Measurements from ENCODE around the gene CFAP54.

Gene CFAP54

GRCh38 chr12:96858162-96858561, 368.8 kb downstream of the CFAP54 start:
- DNase-seq: no peak

DNA sequence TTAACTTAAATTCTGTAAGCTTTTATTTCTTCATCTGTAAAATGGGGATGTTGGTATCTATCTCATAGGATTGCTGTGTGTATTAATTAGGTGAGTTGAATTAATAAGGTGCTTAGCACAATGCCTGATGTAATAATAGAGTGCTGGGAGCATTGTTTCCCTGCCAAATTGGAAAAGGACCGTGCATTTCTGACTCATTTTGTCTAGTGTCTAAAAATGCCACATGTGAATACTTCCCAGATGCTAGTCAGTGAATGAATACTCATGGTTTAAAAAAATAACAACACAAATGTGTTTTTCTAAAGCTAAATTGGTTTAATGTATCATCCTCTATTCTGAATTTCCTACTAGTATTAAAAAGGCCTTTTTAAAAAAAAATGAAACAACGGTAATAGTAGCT, 372.3 kb downstream of the CFAP54 start:
- DNase-seq: no peak

DNA sequence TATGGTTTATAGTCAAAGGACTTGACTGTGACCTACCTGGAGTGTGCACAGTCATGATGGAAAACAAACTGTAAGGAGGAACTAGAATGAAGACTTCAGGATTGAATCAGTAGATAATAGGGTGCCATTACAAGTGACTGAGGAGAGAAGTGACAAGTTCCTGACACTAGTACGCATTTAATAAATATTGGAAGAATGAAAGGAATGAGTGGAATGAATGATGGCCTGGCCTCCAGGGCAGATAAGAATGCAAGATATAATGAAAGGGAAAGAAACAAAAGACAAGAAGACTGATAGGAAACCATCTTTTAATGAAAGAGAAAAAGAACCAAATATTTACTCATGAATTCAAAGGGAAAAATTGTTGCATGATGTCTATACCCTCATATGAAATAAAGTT, 372.9 kb downstream of the CFAP54 start:
- no peak for DNase-seq

DNA sequence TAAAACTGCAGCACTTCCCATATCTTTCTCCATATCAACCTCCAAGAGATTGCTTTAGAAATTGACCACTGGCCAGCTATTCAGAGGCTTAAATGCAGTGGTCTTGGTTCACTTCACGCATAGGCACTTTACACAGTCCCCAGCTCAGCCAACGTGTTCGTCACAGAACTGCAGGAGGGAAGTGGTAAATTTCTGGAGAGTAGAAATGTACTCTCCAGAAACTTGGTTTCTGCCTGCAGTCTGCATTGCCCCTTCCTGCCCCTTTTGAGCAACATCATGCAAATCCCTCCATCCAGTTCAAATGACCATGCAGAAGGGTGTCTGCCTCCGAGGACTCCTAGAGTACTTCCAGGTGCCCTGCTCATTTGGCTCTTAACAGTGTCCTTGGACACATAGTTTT, 375.0 kb downstream of the CFAP54 start:
- no peak for DNase-seq

DNA sequence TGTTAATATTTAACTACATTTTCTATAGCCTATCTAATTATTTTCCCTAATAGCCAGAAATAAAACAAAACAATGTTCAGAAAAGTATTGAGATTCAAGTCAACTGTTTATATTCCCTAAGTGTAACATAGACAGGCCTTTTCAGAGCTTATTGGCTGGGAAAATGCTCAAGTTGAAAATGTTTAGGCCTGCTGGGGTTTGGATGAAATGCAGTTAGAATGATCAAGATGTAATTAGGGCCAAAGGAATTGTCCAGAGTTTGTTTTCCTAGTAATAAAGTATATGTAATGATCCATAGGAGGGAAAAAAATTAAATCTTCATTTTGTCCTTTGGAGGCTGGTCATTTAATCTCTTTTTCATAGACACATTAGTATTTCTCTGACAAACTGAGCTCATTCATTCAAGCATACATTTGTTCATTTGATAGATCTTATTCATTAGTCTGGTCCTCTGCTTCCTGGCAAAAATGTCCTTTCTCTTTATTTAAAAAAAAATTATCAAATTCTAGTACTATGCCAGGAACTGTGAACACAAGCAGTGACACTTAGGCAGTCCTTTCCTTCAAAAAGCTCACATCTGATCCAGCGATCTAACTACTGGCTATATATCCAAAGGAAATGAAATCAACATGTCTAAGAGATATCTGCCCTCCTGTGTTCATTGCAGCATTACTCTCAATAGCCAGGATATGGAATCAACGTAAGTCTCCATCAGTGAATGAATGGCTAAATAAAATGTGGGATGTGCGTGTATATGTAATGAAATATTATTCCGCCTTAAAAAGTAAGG, 377.6 kb downstream of the CFAP54 start:
- no peak for DNase-seq

GRCh38 chr12:96870946-96871345, 381.6 kb downstream of the CFAP54 start:
- no peak for DNase-seq

GRCh38 chr12:96872961-96873360, 383.6 kb downstream of the CFAP54 start:
- DNase-seq: no peak

GRCh38 chr12:96874211-96874610, 384.8 kb downstream of the CFAP54 start:
- DNase-seq: no peak

GRCh38 chr12:96876966-96877365, 387.6 kb downstream of the CFAP54 start:
- DNase-seq: no peak

GRCh38 chr12:96878704-96879103, 389.3 kb downstream of the CFAP54 start:
- no peak for DNase-seq

DNA sequence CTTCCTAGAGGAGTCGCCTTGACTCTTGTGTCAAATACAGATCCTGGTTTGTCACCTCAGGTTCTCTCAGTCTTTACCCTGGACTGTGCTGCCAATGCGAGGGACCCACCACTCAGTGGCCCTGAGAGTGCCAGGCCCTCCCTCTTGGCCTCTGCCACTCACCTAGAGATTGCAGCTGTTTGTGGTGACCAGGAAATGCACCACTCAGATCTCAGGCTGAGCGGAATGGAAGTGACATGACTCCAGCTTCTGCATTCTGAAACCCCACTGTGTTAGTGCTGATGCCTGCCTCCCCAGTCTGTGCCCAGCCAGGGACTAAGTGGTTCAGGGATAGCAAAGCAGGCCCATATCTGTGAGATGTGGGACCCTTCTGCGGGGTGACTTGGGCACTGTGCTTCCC, 389.9 kb downstream of the CFAP54 start:
- DNase-seq: no peak

GRCh38 chr12:96880220-96880619, 390.8 kb downstream of the CFAP54 start:
- no peak for DNase-seq

- DNase-seq: no peak
These were observed 392.2 kb downstream of the CFAP54 start for GRCh38 chr12:96881608-96882007.

GRCh38 chr12:96882862-96883261, 393.5 kb downstream of the CFAP54 start:
- no peak for DNase-seq

DNA sequence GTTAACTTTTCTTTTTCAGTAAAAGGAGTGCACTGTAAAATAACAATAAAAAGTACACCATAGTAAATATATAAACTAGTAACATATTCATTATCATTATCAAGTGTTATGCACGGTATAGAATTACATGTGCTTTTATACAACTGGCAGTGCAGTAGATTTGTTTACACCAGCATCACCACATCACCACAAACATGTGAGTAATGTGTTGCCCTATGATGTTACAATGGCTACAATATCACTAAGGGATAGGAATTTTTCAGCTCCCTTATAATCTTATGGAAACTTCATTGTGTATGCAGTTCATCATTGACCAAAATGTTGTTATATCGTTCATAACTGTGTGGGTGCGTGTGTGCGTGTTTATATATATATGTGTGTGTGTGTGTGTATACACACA, 394.2 kb downstream of the CFAP54 start:
- DNase-seq: no peak

GRCh38 chr12:96886998-96887677, 397.8 kb downstream of the CFAP54 start:
- no peak for DNase-seq

- no peak for DNase-seq
These were observed 400.0 kb downstream of the CFAP54 start for GRCh38 chr12:96889273-96889933.

DNA sequence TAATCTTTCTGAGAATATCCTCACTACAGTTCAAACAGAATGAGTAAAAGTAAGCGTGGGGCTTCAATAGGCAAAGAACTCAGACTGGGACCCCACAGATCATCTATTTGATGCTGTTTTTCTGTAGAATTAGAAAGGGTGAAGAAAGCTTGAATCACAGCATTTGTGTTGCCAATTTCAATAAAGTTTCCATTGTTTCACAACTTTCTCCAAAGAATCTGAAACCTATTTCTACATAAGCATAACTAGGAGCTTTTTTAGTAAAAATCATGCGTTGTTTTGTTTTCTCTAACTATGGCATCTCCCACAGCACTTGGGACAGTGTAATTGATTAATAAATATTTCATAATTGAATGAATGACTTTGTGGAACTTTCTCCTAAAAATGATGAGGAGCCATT, 401.0 kb downstream of the CFAP54 start:
- DNase-seq: no peak

GRCh38 chr12:96892104-96892503, 402.7 kb downstream of the CFAP54 start:
- DNase-seq: no peak

DNA sequence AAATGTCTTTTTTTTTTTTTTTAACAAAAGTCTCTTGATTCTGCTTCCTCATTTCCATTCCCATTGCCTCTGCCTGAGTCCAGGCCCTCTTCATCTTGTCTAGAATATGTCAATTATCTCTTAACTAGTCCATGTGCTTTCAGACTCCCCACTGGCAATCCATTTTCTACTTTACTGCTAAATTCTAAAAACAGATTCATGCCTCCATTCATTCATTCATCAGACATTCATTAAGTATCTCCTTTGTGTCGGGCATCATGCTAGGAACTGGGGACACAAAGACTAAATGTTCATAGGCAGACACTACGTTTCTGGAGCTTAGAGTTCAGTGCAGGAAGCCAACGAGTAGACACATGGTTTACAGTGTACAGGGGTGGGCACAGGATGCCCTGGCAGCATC, 408.0 kb downstream of the CFAP54 start:
- DNase-seq: no peak

- no peak for DNase-seq
These were observed 411.8 kb downstream of the CFAP54 start for GRCh38 chr12:96901175-96901574.

DNA sequence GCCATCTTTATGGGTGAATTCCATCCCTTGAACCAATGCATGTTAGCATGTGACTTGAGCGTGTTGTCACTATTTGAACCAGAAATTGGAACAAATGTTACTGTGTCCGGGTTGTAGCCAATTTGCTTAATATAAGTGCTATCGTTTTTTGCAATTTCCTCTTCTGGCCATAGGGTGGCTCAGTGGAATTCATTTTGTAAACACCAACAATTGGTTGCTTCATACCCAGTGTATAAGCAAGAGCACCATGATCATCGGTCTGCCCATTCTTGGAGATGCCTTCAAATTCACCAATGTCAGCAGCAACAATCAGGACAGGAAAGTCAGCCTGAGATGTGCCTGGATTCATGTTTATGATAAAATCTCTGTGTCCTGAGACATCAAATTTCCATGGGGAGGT, 412.7 kb downstream of the CFAP54 start:
- DNase-seq: no peak

DNA sequence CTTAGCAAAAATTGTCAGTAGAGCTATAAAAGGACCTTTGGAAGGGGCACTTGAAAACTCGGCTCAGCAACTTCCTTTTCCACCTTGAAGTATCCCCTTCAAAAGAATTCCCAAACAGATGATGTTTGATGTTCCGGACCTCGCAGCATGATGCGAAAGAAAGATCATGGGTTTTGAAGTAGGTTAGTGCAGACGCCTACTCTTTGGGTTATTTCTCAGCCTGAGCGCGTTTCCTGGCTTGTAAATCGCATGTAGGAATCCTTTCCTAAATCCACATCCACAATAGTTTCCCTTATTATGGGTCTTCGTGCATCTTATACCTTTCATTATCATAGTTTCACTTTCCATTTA, 417.1 kb downstream of the CFAP54 start:
- DNase-seq: no peak
